CD4-positive, alpha-beta T cell treated with Interleukin-6 for 4 hours (primary cell): ENCODE measurements around the gene GP1BA.

Experiments
- DNase-seq: peaks from one replicate; pipeline ENCODE4 v3.0.0-alpha.2; 2020; ENCODE audit warnings: mixed read lengths

Gene GP1BA

DNA sequence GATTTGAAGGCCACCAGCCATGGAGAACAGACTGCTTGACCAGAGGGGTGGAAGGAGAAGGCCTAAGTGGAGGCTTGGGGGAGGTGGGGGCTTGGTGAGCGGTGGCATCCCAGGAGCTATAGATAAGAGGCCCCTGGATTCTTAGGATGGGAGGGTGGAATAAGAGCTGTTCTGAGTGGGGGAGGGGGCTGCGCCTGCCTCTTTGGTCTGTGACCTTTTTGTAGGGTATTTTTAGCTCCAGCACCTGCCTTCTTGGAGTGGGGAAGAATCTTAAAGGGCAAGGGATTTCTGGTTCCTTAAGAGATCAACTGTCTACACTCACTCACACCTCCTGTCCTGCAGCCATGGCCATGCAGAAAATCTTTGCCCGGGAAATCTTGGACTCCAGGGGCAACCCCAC lies 19.4 kb downstream of the GP1BA start:
- DNase-seq: no peak

- DNase-seq: no peak
Measured at GRCh38 chr17:4953451-4953961, 21.4 kb downstream of the GP1BA start.

DNA sequence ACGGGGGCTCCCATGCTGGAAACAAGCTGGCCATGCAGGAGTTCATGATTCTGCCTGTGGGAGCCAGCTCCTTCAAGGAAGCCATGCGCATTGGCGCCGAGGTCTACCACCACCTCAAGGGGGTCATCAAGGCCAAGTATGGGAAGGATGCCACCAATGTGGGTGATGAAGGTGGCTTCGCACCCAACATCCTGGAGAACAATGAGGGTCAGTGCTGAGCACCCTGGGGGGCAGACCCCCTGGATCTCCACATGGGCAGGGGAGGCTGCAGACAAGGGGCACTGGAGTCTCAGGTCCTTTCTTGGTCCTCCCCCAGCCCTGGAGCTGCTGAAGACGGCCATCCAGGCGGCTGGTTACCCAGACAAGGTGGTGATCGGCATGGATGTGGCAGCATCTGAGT lies 23.0 kb downstream of the GP1BA start:
- no peak for DNase-seq

GRCh38 chr17:4956493-4957061 lies 24.5 kb downstream of the GP1BA start:
- DNase-seq: peak; percentile 73

DNA sequence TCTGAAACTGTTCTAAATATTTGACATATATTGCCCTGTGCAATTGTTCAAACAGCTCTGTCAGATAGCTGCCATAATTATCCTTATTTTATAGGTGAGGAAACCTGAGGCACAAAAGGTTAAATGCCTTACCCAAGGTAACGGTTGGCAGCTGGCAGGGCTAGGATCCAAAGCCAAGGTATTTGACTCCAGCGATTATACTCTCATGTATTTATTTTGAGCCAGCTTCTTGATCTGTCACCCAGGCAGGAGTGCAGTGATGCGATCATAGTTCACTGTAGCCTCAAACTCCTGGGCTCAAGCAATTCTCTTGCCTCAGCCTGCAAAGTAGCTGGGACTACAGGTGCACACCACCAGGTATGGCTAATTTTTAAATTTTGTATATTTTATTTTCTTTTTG lies 26.0 kb downstream of the GP1BA start:
- no peak for DNase-seq

GRCh38 chr17:4959261-4959965 lies 27.3 kb downstream of the GP1BA start:
- DNase-seq: no peak

- DNase-seq: no peak
Measured at GRCh38 chr17:4960279-4960922, 28.3 kb downstream of the GP1BA start.

DNA sequence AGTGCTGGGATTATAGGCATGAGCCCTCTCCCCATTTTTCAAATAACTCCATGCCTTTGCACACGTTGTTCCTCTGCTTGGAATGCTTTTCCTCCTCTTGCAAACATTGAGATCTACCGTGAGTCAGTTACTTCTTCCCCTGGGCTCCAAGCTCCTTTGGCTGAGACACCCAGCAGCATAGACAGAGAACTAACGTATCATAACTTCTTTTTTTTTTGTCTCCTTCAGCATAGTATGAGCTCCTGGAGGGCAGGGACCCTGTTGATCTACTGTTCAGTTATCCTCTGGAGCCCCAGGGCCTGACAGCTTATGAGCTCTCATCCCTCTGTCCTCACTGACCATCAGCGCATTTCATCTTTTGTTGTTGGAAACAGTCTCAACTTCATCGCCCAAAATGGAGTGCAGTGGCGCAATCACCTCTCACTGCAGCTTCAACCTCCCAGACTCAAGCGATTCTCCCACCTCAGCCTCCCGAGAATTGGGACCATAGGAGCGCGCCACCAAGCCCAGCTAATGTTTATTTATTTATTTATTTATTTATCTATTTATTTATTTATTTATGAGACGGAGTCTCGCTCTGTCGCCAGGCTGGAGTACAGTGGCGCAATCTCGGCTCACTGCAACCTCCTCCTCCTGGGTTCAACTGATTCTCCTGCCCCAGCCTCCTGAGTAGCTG lies 33.4 kb downstream of the GP1BA start:
- no peak for DNase-seq

- peak; percentile 96 for DNase-seq
Measured at GRCh38 chr17:4966844-4967538, 34.9 kb downstream of the GP1BA start.

GRCh38 chr17:4967539-4968485 lies 35.7 kb downstream of the GP1BA start, which contains the start of gene SPAG7:
TSS of gene SPAG7 (minus strand) at chr17:4967817. CDS start at chr17:4967804, 13 bp downstream.
- DNase-seq: peak; percentile 93

- no peak for DNase-seq
Measured at GRCh38 chr17:4968486-4969046, 36.5 kb downstream of the GP1BA start.

GRCh38 chr17:4969047-4969550 lies 37.0 kb downstream of the GP1BA start:
- no peak for DNase-seq

DNA sequence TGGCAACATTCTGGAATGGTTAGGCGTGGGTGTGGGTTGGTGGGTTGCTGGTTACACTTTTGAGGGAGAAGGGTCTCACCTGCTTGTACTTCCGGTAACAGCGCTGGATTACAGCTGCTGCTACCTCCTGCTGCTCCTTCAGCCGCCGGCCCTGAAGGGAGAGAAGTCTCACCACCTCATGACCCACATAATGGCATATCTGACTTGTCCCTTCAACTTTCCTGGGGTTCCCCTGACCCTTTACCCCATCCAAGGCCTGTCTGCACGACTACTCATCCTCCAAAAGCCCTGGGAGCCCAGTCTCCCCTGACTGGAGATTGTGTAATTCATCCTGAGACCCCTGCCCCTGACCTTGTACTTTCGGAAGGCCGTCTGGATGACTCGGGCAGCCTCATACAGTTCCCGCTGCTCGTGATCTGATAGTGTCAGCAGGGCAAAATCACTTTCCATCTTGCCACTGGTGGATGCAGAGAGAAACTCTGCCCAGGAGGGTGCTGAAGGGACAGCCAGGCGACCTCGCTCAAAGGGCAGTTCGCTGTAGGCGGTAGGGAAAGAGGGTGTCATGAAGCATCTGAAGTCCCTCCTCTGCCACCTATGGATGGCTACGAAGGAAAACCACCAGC lies 37.6 kb downstream of the GP1BA start:
- no peak for DNase-seq

- no peak for DNase-seq
Measured at GRCh38 chr17:4970273-4970672, 38.2 kb downstream of the GP1BA start.

DNA sequence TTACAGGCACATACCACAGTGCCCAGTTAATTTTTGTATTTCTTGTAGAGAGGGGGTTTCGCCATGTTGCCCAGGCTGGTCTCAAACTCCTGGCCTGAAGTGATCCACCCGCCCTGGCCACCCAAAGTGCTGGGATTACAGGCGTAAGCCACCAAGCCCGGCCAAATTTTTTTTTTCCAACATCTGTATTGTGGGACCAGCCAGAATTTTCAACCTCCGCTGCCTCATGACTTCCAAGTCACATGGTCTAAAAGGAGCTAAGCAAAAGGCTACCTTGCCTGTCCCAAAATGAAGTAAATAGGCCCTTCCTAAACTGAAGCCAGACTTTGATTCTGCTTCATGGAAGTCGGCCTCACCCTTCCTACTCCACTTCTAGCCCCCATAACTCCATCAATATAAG lies 39.7 kb downstream of the GP1BA start:
- no peak for DNase-seq

- no peak for DNase-seq
Measured at GRCh38 chr17:4972322-4972721, 40.2 kb downstream of the GP1BA start.

DNA sequence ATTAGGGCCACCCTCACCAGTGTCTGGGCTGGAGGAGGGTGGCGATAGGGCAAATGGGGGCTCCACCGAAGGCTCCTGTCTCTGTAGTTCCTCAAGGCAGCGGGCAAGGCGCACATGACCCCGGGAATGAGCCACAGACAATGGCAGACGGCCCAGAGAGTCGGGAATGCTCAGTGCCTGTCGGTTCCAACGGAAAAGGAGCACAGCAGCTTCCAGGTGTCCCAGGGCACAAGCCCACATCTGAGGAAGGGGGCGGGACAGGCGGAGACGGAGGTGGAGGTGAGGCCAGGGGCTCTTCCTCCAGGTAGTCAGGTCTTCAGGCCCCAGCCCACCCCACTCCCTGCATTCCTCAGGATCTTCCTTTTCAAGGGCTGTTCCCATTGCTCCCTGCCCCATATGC lies 40.7 kb downstream of the GP1BA start:
- no peak for DNase-seq

DNA sequence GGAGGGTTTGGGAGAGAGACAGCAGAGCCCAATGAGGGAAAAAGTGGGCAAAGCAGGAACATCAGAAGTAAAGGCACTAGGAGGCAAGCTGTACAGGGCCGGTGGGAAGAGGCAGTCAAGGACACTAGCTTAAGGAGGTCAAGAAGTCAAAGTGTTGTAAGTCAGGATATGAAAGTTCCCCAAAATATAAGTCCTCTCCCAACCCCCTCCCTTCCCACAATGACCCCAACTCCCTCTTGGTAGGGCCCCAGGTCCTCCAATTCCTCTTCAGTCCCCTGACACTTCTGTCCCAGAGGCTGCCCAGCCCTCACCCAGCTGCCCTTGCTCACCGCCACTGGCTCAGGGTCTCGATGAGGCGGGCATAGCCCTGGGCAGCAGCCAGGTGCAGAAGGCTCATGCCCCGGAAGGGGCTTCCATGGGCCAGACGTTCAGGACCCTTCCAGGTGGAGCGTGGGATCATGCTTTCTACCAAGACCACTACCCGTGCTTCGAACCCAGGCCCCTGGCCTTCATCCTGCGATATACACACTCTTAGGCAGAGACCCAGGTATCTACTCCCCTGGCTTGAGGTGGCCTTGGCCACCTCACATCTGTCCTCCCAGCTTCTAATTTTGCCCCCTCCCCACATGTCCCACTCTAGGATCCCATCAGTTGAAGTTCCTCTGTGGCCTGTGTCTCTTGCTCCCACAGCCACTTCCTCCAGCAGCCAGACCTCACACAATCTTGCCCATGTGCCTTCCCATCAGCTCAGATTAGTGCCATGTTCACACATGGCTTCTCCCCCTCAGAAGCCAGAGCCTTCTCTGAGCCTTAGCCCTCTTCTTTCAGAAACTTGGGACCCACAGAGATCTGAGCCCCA lies 41.4 kb downstream of the GP1BA start:
- DNase-seq: no peak

DNA sequence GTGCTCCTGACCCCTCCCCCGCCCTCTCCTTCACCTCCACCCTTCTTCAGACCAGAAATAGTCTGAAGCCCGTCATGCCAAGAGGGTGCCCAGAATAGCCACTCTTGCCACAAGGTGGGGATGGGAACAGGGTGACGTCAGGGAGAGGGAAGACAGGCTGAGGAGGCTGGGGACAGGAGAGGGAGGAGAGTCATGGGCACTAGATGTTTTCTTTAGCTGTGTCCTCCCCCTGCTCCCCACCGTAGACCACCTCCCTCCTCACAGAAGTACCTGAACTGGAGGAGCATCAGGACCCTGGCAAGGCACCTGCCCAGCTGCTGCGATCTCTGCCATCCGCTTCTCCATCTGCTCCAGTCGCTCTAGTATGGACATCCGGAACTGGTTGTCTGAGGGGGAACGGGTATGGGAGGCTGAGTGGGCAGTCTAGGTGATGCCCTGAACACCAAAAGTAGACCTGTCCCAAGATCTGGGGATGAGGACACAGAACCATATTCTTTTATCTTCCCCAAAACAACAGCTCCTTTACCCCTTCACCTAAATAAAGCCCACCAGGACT lies 42.1 kb downstream of the GP1BA start:
- no peak for DNase-seq
